Endodermal cell (in vitro differentiated cells): Measurements from ENCODE around the gene NPW. TPM values are rescaled to one million over a fixed set of nuclear protein-coding genes. Genes with fewer than 3 reads are reported as not detected.

Experiments
- DNase-seq: peaks from one replicate; pipeline ENCODE4 v3.0.0-alpha.2; 2017
- H3K27ac ChIP-seq: 2 replicates; pipeline ENCODE4 v1.5.1; 2013; ENCODE audit warnings: mild to moderate bottlenecking, low read depth, low read length, moderate library complexity
- H3K27me3 ChIP-seq: 2 replicates; pipeline ENCODE4 v1.6.1; 2013; ENCODE audit warnings: mild to moderate bottlenecking, low read length, moderate library complexity; ENCODE audit not compliant: insufficient read depth, control insufficient read depth, poor library complexity, severe bottlenecking
- H3K36me3 ChIP-seq: 2 replicates; pipeline ENCODE4 v1.7.0; 2013; ENCODE audit warnings: mild to moderate bottlenecking, low read length, moderate library complexity; ENCODE audit not compliant: control insufficient read depth, insufficient read depth
- H3K4me1 ChIP-seq: one replicate; pipeline ENCODE4 v1.7.0; 2013; ENCODE audit warnings: low read length; ENCODE audit not compliant: control insufficient read depth, insufficient read depth
- H3K4me3 ChIP-seq: 2 replicates; pipeline ENCODE4 v1.5.1; 2013; ENCODE audit warnings: mild to moderate bottlenecking, low read length, moderate library complexity
- H3K9ac ChIP-seq: 2 replicates; pipeline ENCODE4 v1.6.1; 2013; ENCODE audit warnings: mild to moderate bottlenecking, low read length, moderate library complexity; ENCODE audit not compliant: poor library complexity, severe bottlenecking; ENCODE audit errors: extremely low read depth
- H3K9me3 ChIP-seq: 2 replicates; pipeline ENCODE4 v1.6.1; 2013; ENCODE audit warnings: mild to moderate bottlenecking, low read length, moderate library complexity; ENCODE audit not compliant: control insufficient read depth
- H3K27ac Mint-ChIP-seq: 2 replicates; pipeline ENCODE4 v1.8.0; 2020; ENCODE audit warnings: mixed read lengths
- H3K27me3 Mint-ChIP-seq: 2 replicates; pipeline ENCODE4 v1.8.0; 2021; ENCODE audit warnings: mild to moderate bottlenecking, mixed read lengths; ENCODE audit not compliant: insufficient read depth
- H3K36me3 Mint-ChIP-seq: 2 replicates; pipeline ENCODE4 v1.8.0; 2020; ENCODE audit warnings: low read depth, mixed read lengths
- H3K4me1 Mint-ChIP-seq: 2 replicates; pipeline ENCODE4 v1.8.0; 2020; ENCODE audit warnings: mixed read lengths
- H3K4me3 Mint-ChIP-seq: 2 replicates; pipeline ENCODE4 v1.8.0; 2020; ENCODE audit warnings: mild to moderate bottlenecking, moderate library complexity, mixed read lengths
- H3K9me3 Mint-ChIP-seq: 2 replicates; pipeline ENCODE4 v1.8.0; 2020; ENCODE audit warnings: mild to moderate bottlenecking, mixed read lengths
- CTCF ChIP-seq: fragments of 200-600 bp; sonication (generic); conservative IDR thresholded peaks from 2 replicates; pipeline ENCODE4 v1.5.0; 2021; ENCODE audit warnings: antibody characterized with exemption, mild to moderate bottlenecking
- WGBS, 2 experiments: methylation state at CpG; one replicate each; pipeline versions ENCODE4 v1.1.5 to v1.1.7; 2013; ENCODE audit warnings: missing lambda C conversion rate in 2 of 2, mixed read lengths in 1 of 2; ENCODE audit not compliant: insufficient coverage in 1 of 2, insufficient read length in 1 of 2; 5-methylcytosine and 5-hydroxymethylcytosine counted together
- total RNA-seq, 2 donors: library from RNA; stranded (reverse); fragmentation: NEBNext Ultra II Directional in 1 of 2; extraction: Animal tissue kit (Norgen Biotek cat#: 25700) in 1 of 2; gene quantifications; 2 replicates in 1 of 2; 3 replicates in 1 of 2; pipeline ENCODE4 v1.2.1, GENCODE V29; 2021

The NPW gene
- total RNA-seq, 2 donors from 2014 or later, result 1.2 to 1.9 TPM

GRCh38 chr16:1982991-1983543 lies 36.5 kb upstream of the NPW start:
- H3K9me3 Mint-ChIP-seq, result no peaks in the 10 kb centered on the region
- Histone ChIP-seq H3K4me3 (peak overlapping the region; percentile 82), H3K9me3 (no peaks in the 10 kb centered on the region), H3K4me1 (no peaks in the 10 kb centered on the region), H3K27me3 (peaks cover 52% of the 10 kb centered on the region), H3K9ac (no peak overlapping the region), H3K27ac (peak overlapping the region; percentile 97), H3K36me3 (peaks cover 29% of the 10 kb centered on the region)
- 40% methylated on average over 12 to 19 of the region's 19 CpGs for WGBS, 2 experiments
- peaks cover 43% of the 10 kb centered on the region for H3K27me3 Mint-ChIP-seq
- no peak overlapping the region for H3K27ac Mint-ChIP-seq
- H3K4me3 Mint-ChIP-seq, result peak overlapping the region; percentile 81
- DNase-seq, result no peak
- peaks cover 10% of the 10 kb centered on the region for H3K36me3 Mint-ChIP-seq
- no peak for TF ChIP-seq CTCF
- peaks cover 5% of the 10 kb centered on the region for H3K4me1 Mint-ChIP-seq

GRCh38 chr16:1983544-1984346 lies 35.8 kb upstream of the NPW start, which contains the start of gene GFER:
Gene GFER, plus strand, starts transcription at chr16:1984193. Its CDS starts 26 bp downstream, at chr16:1984219.
- Mint-ChIP-seq H3K4me1 (peaks cover 5% of the 10 kb centered on the region), H3K27me3 (peaks cover 49% of the 10 kb centered on the region), H3K27ac (peak within 1 kb of the TSS; percentile 89), H3K36me3 (peaks cover 10% of the 10 kb centered on the region), H3K9me3 (no peaks in the 10 kb centered on the region), H3K4me3 (peak within 1 kb of the TSS; percentile 81)
- DNase-seq, result peak; percentile 98
- peaks cover 23% of the 10 kb centered on the region for H3K36me3 ChIP-seq
- H3K4me1 ChIP-seq, result no peaks in the 10 kb centered on the region
- 0 to 1% methylated on average over 55 to 109 of the region's 109 CpGs for WGBS, 2 experiments
- peaks cover 56% of the 10 kb centered on the region for H3K27me3 ChIP-seq
- H3K9ac ChIP-seq, result peak within 1 kb of the TSS; percentile 80
- H3K27ac ChIP-seq, result peak within 1 kb of the TSS; percentile 97
- peak; percentile 67 for TF ChIP-seq CTCF
- H3K9me3 ChIP-seq, result no peaks in the 10 kb centered on the region
- peak within 1 kb of the TSS; percentile 82 for H3K4me3 ChIP-seq

- peaks cover 10% of the 10 kb centered on the region for H3K36me3 Mint-ChIP-seq
- peak; percentile 58 for DNase-seq
- no peak for TF ChIP-seq CTCF
- peak overlapping the region; percentile 81 for H3K4me3 Mint-ChIP-seq
- Histone ChIP-seq H3K36me3 (peaks cover 22% of the 10 kb centered on the region), H3K4me3 (peak overlapping the region; percentile 82), H3K9me3 (no peaks in the 10 kb centered on the region), H3K4me1 (no peaks in the 10 kb centered on the region), H3K27me3 (peaks cover 58% of the 10 kb centered on the region), H3K27ac (peak overlapping the region; percentile 67), H3K9ac (peak overlapping the region; percentile 80)
- WGBS, 2 experiments, result 8 to 12% methylated on average over 48 to 58 of the region's 58 CpGs
- H3K27me3 Mint-ChIP-seq, result peaks cover 54% of the 10 kb centered on the region
- H3K4me1 Mint-ChIP-seq, result peaks cover 6% of the 10 kb centered on the region
- no peaks in the 10 kb centered on the region for H3K9me3 Mint-ChIP-seq
- H3K27ac Mint-ChIP-seq, result peak overlapping the region; percentile 89
Measured at GRCh38 chr16:1984347-1985225, 35.0 kb upstream of the NPW start.
